ENCODE data around the gene MICOS13.

Gene MICOS13

DNA sequence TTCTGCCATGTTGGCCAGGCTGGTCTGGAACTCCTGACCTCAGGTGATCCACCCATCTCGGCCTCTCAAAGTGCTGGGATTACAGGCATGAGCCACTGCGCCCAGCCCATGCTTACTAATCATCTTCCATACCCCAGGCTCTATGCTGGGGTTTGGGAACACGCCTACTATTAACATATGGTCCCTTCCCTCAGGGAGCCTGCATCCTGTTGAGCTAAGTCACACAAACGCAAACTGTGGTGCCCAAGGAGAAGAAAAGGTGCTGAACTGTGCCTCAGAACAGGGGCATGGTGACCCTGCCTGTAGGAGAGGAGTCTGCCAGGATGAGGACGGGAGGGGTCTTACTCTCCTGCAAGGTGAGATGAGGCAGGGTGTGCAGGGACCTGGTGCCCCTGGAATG is 5.6 kb downstream of the MICOS13 start:
- Histone ChIP-seq H2AFZ (ENCODE audit: low read length, unreplicated experiment) (no peak overlapping the region), H3K27me3 (ENCODE audit: insufficient read depth, low read length) (no peaks in the 10 kb centered on the region), H3K4me1 (ENCODE audit: control insufficient read depth, insufficient read depth, low read length, unreplicated experiment) (no peaks in the 10 kb centered on the region), H3K36me3 (ENCODE audit: insufficient read depth, low read length) (no peaks in the 10 kb centered on the region), H3K79me2 (ENCODE audit: control insufficient read depth, insufficient read depth, low read length, unreplicated experiment) (peaks cover 6% of the 10 kb centered on the region), H3K4me3 (ENCODE audit: low read depth, low read length) (no peak overlapping the region), H3K27ac (ENCODE audit: low read depth, low read length) (no peak overlapping the region)

DNA sequence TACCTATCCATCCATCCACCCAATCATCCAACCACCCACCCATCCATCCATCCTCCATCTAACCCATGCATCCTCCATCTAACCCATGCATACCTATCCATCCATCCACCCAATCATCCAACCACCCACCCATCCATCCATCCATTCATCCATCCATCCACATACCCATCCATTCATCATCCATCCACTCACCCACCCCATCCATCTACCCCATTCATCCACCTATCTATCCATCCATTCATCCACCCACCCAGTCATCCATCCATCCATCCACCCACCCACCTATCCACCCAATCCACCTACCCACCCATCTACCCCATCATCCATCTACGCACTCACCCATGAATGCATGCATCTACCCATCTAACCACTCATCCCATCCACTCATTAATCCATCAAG is 6.6 kb downstream of the MICOS13 start:
- Histone ChIP-seq H3K4me3 (ENCODE audit: low read depth, low read length) (no peak overlapping the region), H3K79me2 (ENCODE audit: control insufficient read depth, insufficient read depth, low read length, unreplicated experiment) (no peaks in the 10 kb centered on the region), H3K27me3 (ENCODE audit: insufficient read depth, low read length) (no peaks in the 10 kb centered on the region), H3K36me3 (ENCODE audit: insufficient read depth, low read length) (no peaks in the 10 kb centered on the region), H2AFZ (ENCODE audit: low read length, unreplicated experiment) (no peak overlapping the region), H3K4me1 (ENCODE audit: control insufficient read depth, insufficient read depth, low read length, unreplicated experiment) (no peaks in the 10 kb centered on the region), H3K27ac (ENCODE audit: low read depth, low read length) (no peak overlapping the region)

DNA sequence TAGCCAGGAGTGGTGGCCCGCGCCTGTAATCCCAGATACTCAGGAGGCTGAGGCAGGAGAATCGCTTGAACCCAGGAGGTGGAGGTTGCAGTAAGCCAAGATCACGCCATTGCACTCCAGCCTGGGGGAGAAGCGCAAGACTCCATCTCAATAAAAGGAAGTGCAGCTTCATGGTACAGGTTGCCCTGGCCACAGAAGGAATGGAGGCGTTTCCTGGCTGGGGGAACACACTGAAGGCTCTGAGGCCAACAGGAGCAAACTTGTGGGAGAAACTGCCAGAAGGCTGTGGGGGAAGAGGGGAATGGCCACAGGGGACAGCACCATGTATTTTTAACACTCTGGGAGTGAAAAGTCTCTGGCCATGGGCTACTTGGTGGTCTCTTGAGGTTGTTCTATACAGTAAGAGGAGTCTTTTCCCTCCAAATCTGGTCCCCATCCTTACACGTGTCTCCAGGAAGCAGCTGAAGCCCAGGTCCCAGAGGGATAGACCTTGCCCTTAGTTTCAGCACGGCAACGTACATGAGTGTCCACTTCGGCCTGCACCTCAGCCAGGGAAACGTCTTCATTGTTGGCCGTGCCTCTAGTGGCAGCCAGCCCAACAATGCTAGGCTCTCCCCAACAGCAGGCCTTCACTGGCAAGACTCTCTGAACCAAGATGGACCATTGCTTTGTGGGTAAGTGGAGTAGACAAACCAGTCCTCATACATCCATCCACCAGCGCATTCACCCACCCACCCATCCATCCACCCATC is 7.4 kb downstream of the MICOS13 start:
- Histone ChIP-seq H3K27me3 (ENCODE audit: insufficient read depth, low read length) (no peaks in the 10 kb centered on the region), H3K79me2 (ENCODE audit: control insufficient read depth, insufficient read depth, low read length, unreplicated experiment) (no peaks in the 10 kb centered on the region), H3K4me1 (ENCODE audit: control insufficient read depth, insufficient read depth, low read length, unreplicated experiment) (no peaks in the 10 kb centered on the region), H3K36me3 (ENCODE audit: insufficient read depth, low read length) (no peaks in the 10 kb centered on the region), H2AFZ (ENCODE audit: low read length, unreplicated experiment) (no peak overlapping the region), H3K27ac (ENCODE audit: low read depth, low read length) (no peak overlapping the region), H3K4me3 (ENCODE audit: low read depth, low read length) (no peak overlapping the region)

DNA sequence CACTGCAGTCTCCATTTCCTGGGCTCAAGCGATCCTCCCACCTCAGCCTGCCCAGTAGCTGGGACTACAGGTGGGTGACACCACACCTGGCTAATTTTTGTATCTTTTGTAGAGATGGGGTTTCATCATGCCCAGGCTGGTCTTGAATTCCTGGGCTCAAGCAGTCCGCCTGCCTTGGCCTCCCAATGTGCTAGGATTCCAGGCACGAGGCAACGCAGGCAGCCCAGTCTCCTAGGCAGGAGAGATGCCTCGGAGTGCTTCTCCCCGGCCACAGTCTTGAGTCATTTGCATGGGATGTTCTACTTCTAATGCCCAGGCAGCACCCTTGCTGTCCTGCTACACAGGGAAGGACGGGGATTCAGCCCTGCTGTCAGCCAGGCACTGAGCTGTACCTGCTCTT is 8.7 kb downstream of the MICOS13 start:
- Histone ChIP-seq H2AFZ (ENCODE audit: low read length, unreplicated experiment) (no peak overlapping the region), H3K4me1 (ENCODE audit: control insufficient read depth, insufficient read depth, low read length, unreplicated experiment) (no peaks in the 10 kb centered on the region), H3K4me3 (ENCODE audit: low read depth, low read length) (no peak overlapping the region), H3K27ac (ENCODE audit: low read depth, low read length) (no peak overlapping the region), H3K36me3 (ENCODE audit: insufficient read depth, low read length) (0 out of 2 replicates have a peak, but pooled peaks cover under 1% of the 10 kb centered on the region), H3K79me2 (ENCODE audit: control insufficient read depth, insufficient read depth, low read length, unreplicated experiment) (no peaks in the 10 kb centered on the region), H3K27me3 (ENCODE audit: insufficient read depth, low read length) (no peaks in the 10 kb centered on the region)

DNA sequence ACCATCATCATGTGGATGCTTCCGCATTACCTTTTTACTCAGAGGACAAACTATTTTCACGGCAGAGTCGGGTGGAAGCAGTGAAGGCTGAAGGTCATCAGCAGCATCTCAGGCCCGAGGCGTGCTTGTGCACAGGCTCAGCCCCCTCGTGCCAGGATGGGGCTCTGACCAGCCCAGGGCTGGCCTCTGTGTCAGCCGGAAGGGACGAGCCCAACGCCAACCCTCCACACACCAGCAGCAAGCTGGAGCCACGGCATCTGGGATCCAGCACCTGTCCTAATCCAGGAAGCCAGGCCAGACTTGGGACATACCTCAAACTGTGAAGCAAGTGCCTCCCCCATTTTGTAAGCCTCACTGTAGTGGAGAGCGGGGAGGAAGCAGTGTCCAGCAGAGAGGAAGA is 11.1 kb downstream of the MICOS13 start:
- Histone ChIP-seq H3K27me3 (ENCODE audit: insufficient read depth, low read length) (no peaks in the 10 kb centered on the region), H3K27ac (ENCODE audit: low read depth, low read length) (no peak overlapping the region), H3K4me1 (ENCODE audit: control insufficient read depth, insufficient read depth, low read length, unreplicated experiment) (peaks cover 4% of the 10 kb centered on the region), H3K36me3 (ENCODE audit: insufficient read depth, low read length) (0 out of 2 replicates have a peak, but pooled peaks cover 10% of the 10 kb centered on the region), H3K4me3 (ENCODE audit: low read depth, low read length) (no peak overlapping the region), H3K79me2 (ENCODE audit: control insufficient read depth, insufficient read depth, low read length, unreplicated experiment) (no peaks in the 10 kb centered on the region), H2AFZ (ENCODE audit: low read length, unreplicated experiment) (no peak overlapping the region)

DNA sequence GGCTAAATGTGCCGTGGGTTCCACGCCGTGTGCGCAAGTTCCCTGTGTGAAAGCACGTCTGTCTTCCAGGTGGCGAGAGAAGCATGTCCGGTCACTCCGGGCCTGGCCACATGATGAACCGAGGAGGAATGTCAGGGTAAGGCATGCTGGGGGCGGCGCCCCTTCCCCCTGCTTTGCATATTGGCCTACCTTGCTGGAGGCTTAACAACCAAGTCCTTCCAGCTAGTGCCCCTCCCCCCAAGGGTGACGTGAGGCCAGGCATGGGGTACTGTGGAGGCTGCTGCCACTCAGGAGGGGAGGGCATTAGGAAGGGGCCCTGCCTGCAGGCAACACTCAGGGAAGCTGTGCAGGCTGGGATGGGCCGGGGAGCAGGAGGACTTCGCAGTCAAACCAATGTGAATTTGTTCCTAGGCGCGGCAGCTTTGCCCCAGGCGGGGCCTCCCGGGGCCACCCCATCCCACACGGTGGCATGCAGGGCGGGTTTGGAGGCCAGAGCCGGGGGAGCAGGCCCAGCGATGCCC is 12.5 kb downstream of the MICOS13 start:
- H2AFZ ChIP-seq (ENCODE audit: low read length, unreplicated experiment), result no peak overlapping the region
- peaks cover 4% of the 10 kb centered on the region for H3K4me1 ChIP-seq (ENCODE audit: control insufficient read depth, insufficient read depth, low read length, unreplicated experiment)
- no peaks in the 10 kb centered on the region for H3K27me3 ChIP-seq (ENCODE audit: insufficient read depth, low read length)
- no peak overlapping the region for H3K4me3 ChIP-seq (ENCODE audit: low read depth, low read length)
- peaks cover 12% of the 10 kb centered on the region; the same call in 1 of the 2 replicates for H3K36me3 ChIP-seq (ENCODE audit: insufficient read depth, low read length)
- H3K27ac ChIP-seq (ENCODE audit: low read depth, low read length), result no peak overlapping the region
- no peaks in the 10 kb centered on the region for H3K79me2 ChIP-seq (ENCODE audit: control insufficient read depth, insufficient read depth, low read length, unreplicated experiment)

DNA sequence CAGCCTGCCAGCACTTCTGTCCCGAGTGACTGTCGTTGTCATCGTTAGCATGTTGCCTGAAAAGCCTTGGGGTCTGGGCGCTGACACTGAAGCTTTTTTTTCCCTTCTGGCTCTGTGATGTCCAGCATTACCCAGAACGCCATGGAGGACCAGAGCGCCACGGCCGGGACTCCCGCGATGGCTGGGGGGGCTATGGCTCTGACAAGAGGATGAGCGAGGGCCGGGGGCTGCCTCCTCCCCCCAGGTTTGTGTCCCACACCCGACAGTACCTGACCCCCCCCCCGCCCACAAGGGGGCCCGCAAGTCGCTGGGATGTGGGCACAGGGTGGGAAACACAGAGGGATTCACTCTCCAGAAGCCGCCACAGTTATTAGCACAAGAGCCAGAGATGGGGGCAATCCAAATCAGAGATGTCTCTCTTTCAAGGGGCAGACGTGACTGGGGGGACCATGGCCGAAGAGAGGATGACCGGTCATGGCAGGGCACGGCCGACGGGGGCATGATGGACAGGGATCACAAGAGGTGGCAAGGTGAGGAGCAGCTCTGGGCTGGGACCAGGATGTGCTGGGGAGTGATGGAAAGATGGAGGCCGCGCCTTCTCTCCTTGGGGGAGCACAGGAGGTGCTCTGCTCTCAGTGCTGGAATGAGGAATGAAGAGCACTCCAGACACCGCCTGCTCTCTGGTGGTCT is 13.2 kb downstream of the MICOS13 start:
- Histone ChIP-seq H3K36me3 (ENCODE audit: insufficient read depth, low read length) (peaks cover 12% of the 10 kb centered on the region; the same call in 1 of the 2 replicates), H3K79me2 (ENCODE audit: control insufficient read depth, insufficient read depth, low read length, unreplicated experiment) (no peaks in the 10 kb centered on the region), H3K4me1 (ENCODE audit: control insufficient read depth, insufficient read depth, low read length, unreplicated experiment) (peaks cover 4% of the 10 kb centered on the region), H3K27me3 (ENCODE audit: insufficient read depth, low read length) (no peaks in the 10 kb centered on the region), H2AFZ (ENCODE audit: low read length, unreplicated experiment) (no peak overlapping the region), H3K27ac (ENCODE audit: low read depth, low read length) (no peak overlapping the region), H3K4me3 (ENCODE audit: low read depth, low read length) (no peak overlapping the region)

DNA sequence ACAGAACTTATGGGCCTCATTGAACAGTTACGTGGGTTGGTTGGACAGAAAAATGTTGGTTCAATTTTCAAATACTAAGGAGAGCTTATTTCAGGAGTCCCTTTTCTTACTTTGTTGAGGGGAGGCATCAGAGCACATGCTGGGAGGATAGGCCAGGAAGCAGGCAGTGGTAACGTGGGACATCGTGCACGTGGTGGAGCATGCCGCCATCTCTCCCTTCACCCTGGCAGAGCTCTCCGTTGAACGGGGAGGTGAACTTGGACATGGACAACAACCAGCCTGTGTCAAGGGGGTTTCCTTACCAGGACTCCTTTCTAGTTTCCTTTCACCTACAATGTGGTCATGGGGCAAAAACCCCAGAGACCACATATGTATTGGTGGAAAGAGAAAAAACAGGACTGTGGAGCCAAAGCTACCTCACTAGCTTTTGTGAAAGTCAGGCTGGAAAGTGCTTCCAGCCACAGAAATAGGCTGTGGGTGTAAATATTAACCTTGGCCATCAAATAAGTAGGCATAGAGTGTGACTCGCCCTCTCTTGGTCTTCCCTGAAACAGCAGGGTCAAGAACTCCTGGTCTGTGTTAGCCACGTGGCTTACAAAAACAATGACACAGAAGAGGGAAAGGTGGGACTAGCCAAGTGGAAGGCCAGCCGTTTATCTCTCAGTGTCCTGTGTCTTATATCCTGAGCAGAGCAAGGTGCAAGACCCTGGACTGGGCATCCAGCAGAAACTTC is 14.4 kb downstream of the MICOS13 start:
- no peak overlapping the region for H2AFZ ChIP-seq (ENCODE audit: low read length, unreplicated experiment)
- peak overlapping the region; percentile 41; the same call in 1 of the 2 replicates for H3K27ac ChIP-seq (ENCODE audit: low read depth, low read length)
- peaks cover 12% of the 10 kb centered on the region; the same call in 1 of the 2 replicates for H3K36me3 ChIP-seq (ENCODE audit: insufficient read depth, low read length)
- no peak overlapping the region for H3K4me3 ChIP-seq (ENCODE audit: low read depth, low read length)
- peaks cover 4% of the 10 kb centered on the region for H3K4me1 ChIP-seq (ENCODE audit: control insufficient read depth, insufficient read depth, low read length, unreplicated experiment)
- H3K79me2 ChIP-seq (ENCODE audit: control insufficient read depth, insufficient read depth, low read length, unreplicated experiment), result no peaks in the 10 kb centered on the region
- no peaks in the 10 kb centered on the region for H3K27me3 ChIP-seq (ENCODE audit: insufficient read depth, low read length)

DNA sequence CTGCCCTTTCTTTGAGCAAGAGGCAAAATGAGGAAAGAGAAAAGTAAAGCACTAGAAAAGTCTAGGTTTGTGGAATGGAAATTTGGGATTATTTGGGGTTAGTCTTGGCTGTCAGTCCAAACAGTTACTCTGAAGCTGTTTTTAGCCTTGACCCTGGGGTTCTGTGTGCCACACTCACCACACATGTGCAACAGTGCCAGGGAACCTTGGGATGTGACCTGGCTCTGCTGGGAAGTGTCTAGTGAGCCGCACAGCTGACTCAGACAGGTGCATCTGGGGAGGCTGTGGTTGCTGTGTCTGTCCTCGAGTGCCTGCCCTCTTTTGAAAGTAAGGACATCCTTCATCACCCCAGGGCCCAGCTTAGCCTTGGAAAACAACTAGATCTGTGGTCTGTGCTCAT is 15.8 kb downstream of the MICOS13 start:
- H2AFZ ChIP-seq (ENCODE audit: low read length, unreplicated experiment), result no peak overlapping the region
- H3K4me1 ChIP-seq (ENCODE audit: control insufficient read depth, insufficient read depth, low read length, unreplicated experiment), result peaks cover 4% of the 10 kb centered on the region
- peaks cover 12% of the 10 kb centered on the region; the same call in 1 of the 2 replicates for H3K36me3 ChIP-seq (ENCODE audit: insufficient read depth, low read length)
- H3K27ac ChIP-seq (ENCODE audit: low read depth, low read length), result no peak overlapping the region
- H3K4me3 ChIP-seq (ENCODE audit: low read depth, low read length), result no peak overlapping the region
- H3K27me3 ChIP-seq (ENCODE audit: insufficient read depth, low read length), result no peaks in the 10 kb centered on the region
- H3K79me2 ChIP-seq (ENCODE audit: control insufficient read depth, insufficient read depth, low read length, unreplicated experiment), result no peaks in the 10 kb centered on the region

DNA sequence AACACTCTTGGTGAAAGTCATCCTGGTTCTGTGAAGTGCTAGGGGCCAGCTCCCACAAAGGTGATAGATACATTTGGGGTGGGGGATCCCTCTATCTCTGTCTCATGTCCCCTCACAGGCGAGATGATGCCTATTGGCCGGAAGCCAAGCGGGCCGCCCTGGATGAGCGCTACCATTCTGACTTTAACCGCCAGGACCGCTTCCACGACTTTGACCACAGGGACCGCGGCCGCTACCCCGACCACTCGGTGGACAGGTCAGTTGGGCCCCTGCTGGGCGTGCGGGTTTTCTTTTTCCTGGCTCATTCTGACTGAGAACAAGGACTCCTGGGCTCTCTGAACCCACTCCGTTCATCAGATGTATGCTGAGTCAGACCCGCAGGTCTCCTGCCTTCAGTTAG is 16.4 kb downstream of the MICOS13 start:
- Histone ChIP-seq H3K4me3 (ENCODE audit: low read depth, low read length) (no peak overlapping the region), H2AFZ (ENCODE audit: low read length, unreplicated experiment) (no peak overlapping the region), H3K27me3 (ENCODE audit: insufficient read depth, low read length) (no peaks in the 10 kb centered on the region), H3K36me3 (ENCODE audit: insufficient read depth, low read length) (peaks cover 12% of the 10 kb centered on the region; the same call in 1 of the 2 replicates), H3K4me1 (ENCODE audit: control insufficient read depth, insufficient read depth, low read length, unreplicated experiment) (peaks cover 4% of the 10 kb centered on the region), H3K27ac (ENCODE audit: low read depth, low read length) (no peak overlapping the region), H3K79me2 (ENCODE audit: control insufficient read depth, insufficient read depth, low read length, unreplicated experiment) (no peaks in the 10 kb centered on the region)

All from ACC112 (cell line).